Esophagus (tissue), 2 donors: Measurements from ENCODE around the gene TMEFF1. TPM values are rescaled to one million over a fixed set of nuclear protein-coding genes. Genes with fewer than 3 reads are reported as not detected.

Experiments
- H3K27ac ChIP-seq, 2 donors: one replicate each; pipeline ENCODE4 v1.5.1; 2013; ENCODE audit warnings: low read depth in 2 of 2, mild to moderate bottlenecking in 2 of 2, inconsistent platforms in 1 of 2, low read length in 1 of 2, moderate library complexity in 1 of 2
- H3K27me3 ChIP-seq, 2 donors: one replicate each; pipeline ENCODE4 v1.6.1; 2013; ENCODE audit warnings: low read length in 2 of 2, control low read depth in 1 of 2, mild to moderate bottlenecking in 1 of 2; ENCODE audit not compliant: insufficient read depth in 2 of 2, control insufficient read depth in 1 of 2
- H3K36me3 ChIP-seq, 2 donors: one replicate each; pipeline ENCODE4 v1.6.1; 2013; ENCODE audit warnings: low read length in 1 of 2; ENCODE audit not compliant: control insufficient read depth in 2 of 2, insufficient read depth in 2 of 2
- H3K4me1 ChIP-seq, 2 donors: one replicate each; pipeline ENCODE4 v1.6.1; 2013; ENCODE audit warnings: low read length in 1 of 2; ENCODE audit not compliant: control insufficient read depth in 2 of 2, insufficient read depth in 2 of 2
- H3K4me3 ChIP-seq, 2 donors: one replicate each; pipeline ENCODE4 v1.5.1; 2013; ENCODE audit warnings: low read length in 2 of 2, mild to moderate bottlenecking in 2 of 2, low read depth in 1 of 2, moderate library complexity in 1 of 2
- H3K9me3 ChIP-seq, 2 donors: one replicate each; pipeline ENCODE4 v1.6.1; 2013; ENCODE audit warnings: mild to moderate bottlenecking in 2 of 2, low read depth in 1 of 2, low read length in 1 of 2, moderate library complexity in 1 of 2; ENCODE audit not compliant: control insufficient read depth in 2 of 2, insufficient read depth in 1 of 2
- WGBS, 2 donors: extraction: QIAGEN DNeasy Blood & Tissue Kit; methylation state at CpG; one replicate each; pipeline ENCODE4 v1.1.7; 2013; 5-methylcytosine and 5-hydroxymethylcytosine counted together
- polyA plus RNA-seq, 2 donors: library from polyadenylated mRNA; stranded (reverse); fragments of 200-250 nt; gene quantifications; one replicate each; pipeline ENCODE4 v1.2.3, GENCODE V29; 2013
- donor health status: healthy with polysubstance abuse.
- donor health status: Bipolar disorder and iron deficiency.

The TMEFF1 gene
- polyA plus RNA-seq, 2 donors, result 0.02 TPM; not detected in 1

GRCh38 chr9:100466171-100466828 is 6.6 kb upstream of the TMEFF1 start:
- H3K4me1 ChIP-seq, result no peaks in the 10 kb centered on the region
- H3K9me3 ChIP-seq, result no peaks in the 10 kb centered on the region
- 96 to 100% methylated on average over 2 of the region's 2 CpGs for WGBS, 2 donors
- no peaks in the 10 kb centered on the region for H3K27me3 ChIP-seq
- H3K4me3 ChIP-seq, result no peak overlapping the region
- H3K27ac ChIP-seq, result no peak overlapping the region
- H3K36me3 ChIP-seq, result no peaks in the 10 kb centered on the region

- no peaks in the 10 kb centered on the region for H3K9me3 ChIP-seq
- no peaks in the 10 kb centered on the region for H3K4me1 ChIP-seq
- no peaks in the 10 kb centered on the region for H3K36me3 ChIP-seq
- WGBS, 2 donors, result 66 to 87% methylated on average over 1 of the region's 1 CpG
- H3K27ac ChIP-seq, result no peak overlapping the region
- H3K27me3 ChIP-seq, result no peaks in the 10 kb centered on the region
- H3K4me3 ChIP-seq, result no peak overlapping the region
Observed at GRCh38 chr9:100466829-100467221, 6.1 kb upstream of the TMEFF1 start.

GRCh38 chr9:100468041-100468440 is 4.9 kb upstream of the TMEFF1 start:
- peaks cover 0 to 2% of the 10 kb centered on the region in 2 donors for H3K9me3 ChIP-seq
- peaks cover 0 to 2% of the 10 kb centered on the region in 2 donors for H3K4me1 ChIP-seq
- no peak overlapping the region for H3K27ac ChIP-seq
- no peaks in the 10 kb centered on the region for H3K36me3 ChIP-seq
- peaks cover 0 to 3% of the 10 kb centered on the region in 2 donors for H3K27me3 ChIP-seq
- H3K4me3 ChIP-seq, result no peak overlapping the region
- 94 to 96% methylated on average over 6 of the region's 6 CpGs for WGBS, 2 donors

GRCh38 chr9:100472268-100472667 is 681 bp upstream of the TMEFF1 start:
- WGBS, 2 donors, result 74 to 90% methylated on average over 3 of the region's 3 CpGs
- Histone ChIP-seq H3K27ac (no peak overlapping the region), H3K27me3 (peaks cover 0 to 6% of the 10 kb centered on the region in 2 donors), H3K9me3 (peaks cover 0 to 4% of the 10 kb centered on the region in 2 donors), H3K36me3 (no peaks in the 10 kb centered on the region), H3K4me1 (peaks cover 2 to 6% of the 10 kb centered on the region in 2 donors), H3K4me3 (peak overlapping the region in 1 of 2 donors; percentile 73)

- Histone ChIP-seq H3K9me3 (peaks cover 0 to 4% of the 10 kb centered on the region in 2 donors), H3K4me3 (peak overlapping the region; percentile 57 to 73), H3K4me1 (peaks cover 2 to 6% of the 10 kb centered on the region in 2 donors), H3K27me3 (peaks cover 0 to 6% of the 10 kb centered on the region in 2 donors), H3K27ac (no peak overlapping the region), H3K36me3 (no peaks in the 10 kb centered on the region)
- WGBS, 2 donors, result 1% methylated on average over 80 to 108 of the region's 108 CpGs
Observed at GRCh38 chr9:100473276-100474081, 530 bp downstream of the TMEFF1 start.

GRCh38 chr9:100474082-100474923 is 1.4 kb downstream of the TMEFF1 start:
- WGBS, 2 donors, result 34 to 37% methylated on average over 25 to 26 of the region's 26 CpGs
- H3K27me3 ChIP-seq, result peaks cover 0 to 6% of the 10 kb centered on the region in 2 donors
- H3K4me3 ChIP-seq, result peak overlapping the region; percentile 57 to 73
- no peaks in the 10 kb centered on the region for H3K36me3 ChIP-seq
- H3K9me3 ChIP-seq, result peaks cover 0 to 4% of the 10 kb centered on the region in 2 donors
- no peak overlapping the region for H3K27ac ChIP-seq
- peaks cover 2 to 6% of the 10 kb centered on the region in 2 donors for H3K4me1 ChIP-seq

GRCh38 chr9:100474924-100475276 is 2.0 kb downstream of the TMEFF1 start:
- H3K4me3 ChIP-seq, result no peak overlapping the region
- peaks cover 0 to 6% of the 10 kb centered on the region in 2 donors for H3K27me3 ChIP-seq
- H3K9me3 ChIP-seq, result peaks cover 0 to 4% of the 10 kb centered on the region in 2 donors
- H3K4me1 ChIP-seq, result peaks cover 2 to 6% of the 10 kb centered on the region in 2 donors
- WGBS, 2 donors, result 98% methylated on average over 4 of the region's 4 CpGs
- no peaks in the 10 kb centered on the region for H3K36me3 ChIP-seq
- H3K27ac ChIP-seq, result no peak overlapping the region

- Histone ChIP-seq H3K4me1 (peaks cover 2 to 6% of the 10 kb centered on the region in 2 donors), H3K36me3 (no peaks in the 10 kb centered on the region), H3K4me3 (no peak overlapping the region), H3K9me3 (peaks cover 0 to 4% of the 10 kb centered on the region in 2 donors), H3K27ac (no peak overlapping the region), H3K27me3 (peaks cover 0 to 6% of the 10 kb centered on the region in 2 donors)
- WGBS, 2 donors, result 91 to 96% methylated on average over 4 of the region's 4 CpGs
Observed at GRCh38 chr9:100477241-100477640, 4.3 kb downstream of the TMEFF1 start.

- H3K4me3 ChIP-seq, result no peak overlapping the region
- no peaks in the 10 kb centered on the region for H3K36me3 ChIP-seq
- H3K27me3 ChIP-seq, result peaks cover 0 to 3% of the 10 kb centered on the region in 2 donors
- peaks cover 0 to under 1% of the 10 kb centered on the region in 2 donors for H3K9me3 ChIP-seq
- H3K27ac ChIP-seq, result no peak overlapping the region
- 94% methylated on average over 6 of the region's 6 CpGs for WGBS, 2 donors
- peaks cover 0 to 6% of the 10 kb centered on the region in 2 donors for H3K4me1 ChIP-seq
Observed at GRCh38 chr9:100478192-100478591, 5.2 kb downstream of the TMEFF1 start.
